ENCODE results near the gene NAP1L4.

NAP1L4 gene

GRCh38 chr11:2902784-2903671 is 89.1 kb downstream of the NAP1L4 start:
- Histone ChIP-seq H3K9ac (ENCODE audit: low read length) (peak overlapping the region; percentile 69; the same call in 1 of the 2 replicates), H3F3A (ENCODE audit: insufficient read depth, low read length) (no peaks in the 10 kb centered on the region), H3K27me3 (ENCODE audit: insufficient read depth, low read length) (peaks cover 9% of the 10 kb centered on the region; the same call in 1 of the 2 replicates), H3K4me1 (ENCODE audit: insufficient read depth, low read length, severe bottlenecking) (peaks cover 16% of the 10 kb centered on the region), H3K9me3 (ENCODE audit: low read length) (no peaks in the 10 kb centered on the region), H3K79me2 (ENCODE audit: insufficient read depth, low read length) (no peaks in the 10 kb centered on the region), H3K9me2 (ENCODE audit: low read depth, low read length) (no peaks in the 10 kb centered on the region), H3K4me3 (ENCODE audit: low read depth, low read length, poor library complexity, severe bottlenecking) (peak overlapping the region; percentile 71), H3K27ac (ENCODE audit: low read depth, low read length, poor library complexity, severe bottlenecking) (no peak overlapping the region), H3K36me3 (ENCODE audit: insufficient read depth, low read length) (no peaks in the 10 kb centered on the region), H3K4me2 (ENCODE audit: low read length) (peak overlapping the region; percentile 82), H4K20me1 (ENCODE audit: insufficient read depth, low read length) (no peaks in the 10 kb centered on the region), H2AFZ (ENCODE audit: low read length) (no peak overlapping the region)
- TF ChIP-seq EZH2 (IDR thresholded peaks at IDR 0.05; ENCODE audit: borderline replicate concordance, low read length): no peak
- TF ChIP-seq CTCF (IDR thresholded peaks at IDR 0.05; ENCODE audit: low read length): no peak

GRCh38 chr11:2901854-2902783 is 90.0 kb downstream of the NAP1L4 start:
- no peaks in the 10 kb centered on the region for H3K36me3 ChIP-seq (ENCODE audit: insufficient read depth, low read length)
- H4K20me1 ChIP-seq (ENCODE audit: insufficient read depth, low read length): no peaks in the 10 kb centered on the region
- H3K4me2 ChIP-seq (ENCODE audit: low read length): peak overlapping the region; percentile 82
- H3K27ac ChIP-seq (ENCODE audit: low read depth, low read length, poor library complexity, severe bottlenecking): no peak overlapping the region
- peaks cover 9% of the 10 kb centered on the region; the same call in 1 of the 2 replicates for H3K27me3 ChIP-seq (ENCODE audit: insufficient read depth, low read length)
- peak overlapping the region; percentile 71 for H3K4me3 ChIP-seq (ENCODE audit: low read depth, low read length, poor library complexity, severe bottlenecking)
- peaks cover 16% of the 10 kb centered on the region for H3K4me1 ChIP-seq (ENCODE audit: insufficient read depth, low read length, severe bottlenecking)
- TF ChIP-seq CTCF (IDR thresholded peaks at IDR 0.05; ENCODE audit: low read length) (no peak), EZH2 (IDR thresholded peaks at IDR 0.05; ENCODE audit: borderline replicate concordance, low read length) (no peak)
- H3K9me3 ChIP-seq (ENCODE audit: low read length): no peaks in the 10 kb centered on the region
- H3K9me2 ChIP-seq (ENCODE audit: low read depth, low read length): no peaks in the 10 kb centered on the region
- H3K79me2 ChIP-seq (ENCODE audit: insufficient read depth, low read length): no peaks in the 10 kb centered on the region
- H3K9ac ChIP-seq (ENCODE audit: low read length): peak overlapping the region; percentile 69
- H2AFZ ChIP-seq (ENCODE audit: low read length): no peak overlapping the region
- no peaks in the 10 kb centered on the region for H3F3A ChIP-seq (ENCODE audit: insufficient read depth, low read length)

GRCh38 chr11:2901196-2901796 is 90.8 kb downstream of the NAP1L4 start:
- no peaks in the 10 kb centered on the region for H3K9me3 ChIP-seq (ENCODE audit: low read length)
- no peaks in the 10 kb centered on the region for H3K79me2 ChIP-seq (ENCODE audit: insufficient read depth, low read length)
- no peaks in the 10 kb centered on the region for H4K20me1 ChIP-seq (ENCODE audit: insufficient read depth, low read length)
- H3K9ac ChIP-seq (ENCODE audit: low read length): peak overlapping the region; percentile 46; the same call in 1 of the 2 replicates
- no peaks in the 10 kb centered on the region for H3F3A ChIP-seq (ENCODE audit: insufficient read depth, low read length)
- TF ChIP-seq CTCF (IDR thresholded peaks at IDR 0.05; ENCODE audit: low read length): no peak
- no peak for TF ChIP-seq EZH2 (IDR thresholded peaks at IDR 0.05; ENCODE audit: borderline replicate concordance, low read length)
- H3K4me3 ChIP-seq (ENCODE audit: low read depth, low read length, poor library complexity, severe bottlenecking): peak overlapping the region; percentile 71
- H3K27ac ChIP-seq (ENCODE audit: low read depth, low read length, poor library complexity, severe bottlenecking): no peak overlapping the region
- peak overlapping the region; percentile 82 for H3K4me2 ChIP-seq (ENCODE audit: low read length)
- peaks cover 9% of the 10 kb centered on the region; the same call in 1 of the 2 replicates for H3K27me3 ChIP-seq (ENCODE audit: insufficient read depth, low read length)
- no peak overlapping the region for H2AFZ ChIP-seq (ENCODE audit: low read length)
- H3K36me3 ChIP-seq (ENCODE audit: insufficient read depth, low read length): no peaks in the 10 kb centered on the region
- no peaks in the 10 kb centered on the region for H3K9me2 ChIP-seq (ENCODE audit: low read depth, low read length)
- H3K4me1 ChIP-seq (ENCODE audit: insufficient read depth, low read length, severe bottlenecking): peaks cover 16% of the 10 kb centered on the region

Measured in OCI-LY1 (cell line).